HEK293T (cell line): ENCODE data around the gene ZBTB46.

Experiments used
- CTCF ChIA-PET: fragments of 350-600 bp; formaldehyde crosslinking; extraction: SDS; loops from one replicate; lab custom pipeline; 2021; ENCODE audit warnings: antibody characterized with exemption, inconsistent platforms; lab: Yijun Ruan, JAX
- POLR2A ChIA-PET: fragments of 350-600 bp; formaldehyde crosslinking; extraction: SDS; loops from one replicate; lab custom pipeline; 2020; ENCODE audit warnings: antibody characterized with exemption, inconsistent platforms; lab: Yijun Ruan, JAX
- DNase-seq: peaks from one replicate; pipeline ENCODE4 v3.0.0; 2012; ENCODE audit warnings: mixed read lengths; ENCODE audit errors: extremely low spot score
- ARNT ChIP-seq: fragments of 450-650 bp; IDR thresholded peaks from 2 replicates; pipeline ENCODE4 v1.6.1; 2017; ENCODE audit warnings: mild to moderate bottlenecking
- BHLHE40 ChIP-seq: fragments of 450-650 bp; IDR thresholded peaks from 2 replicates; pipeline ENCODE4 v1.6.1; 2016; ENCODE audit warnings: mild to moderate bottlenecking, moderate library complexity, borderline replicate concordance
- CTBP1 ChIP-seq: fragments of 450-650 bp; IDR thresholded peaks from 2 replicates; pipeline ENCODE4 v1.6.1; 2016; ENCODE audit warnings: borderline replicate concordance
- ELF4 ChIP-seq: fragments of 450-650 bp; IDR thresholded peaks from 2 replicates; pipeline ENCODE4 v1.6.1; 2017; ENCODE audit warnings: antibody characterized with exemption
- FOXA1 ChIP-seq: fragments of 450-650 bp; IDR thresholded peaks from 2 replicates; pipeline ENCODE4 v1.6.1; 2016; ENCODE audit warnings: mild to moderate bottlenecking
- FOXK2 ChIP-seq: fragments of 450-650 bp; IDR thresholded peaks from 2 replicates; pipeline ENCODE4 v1.6.1; 2016; ENCODE audit warnings: mild to moderate bottlenecking
- FOXM1 ChIP-seq: fragments of 450-650 bp; IDR thresholded peaks from 2 replicates; pipeline ENCODE4 v1.6.1; 2017; ENCODE audit warnings: mild to moderate bottlenecking, borderline replicate concordance
- HDGF ChIP-seq: fragments of 450-650 bp; IDR thresholded peaks from 2 replicates; pipeline ENCODE4 v1.6.1; 2017; ENCODE audit warnings: antibody characterized with exemption, borderline replicate concordance
- L3MBTL2 ChIP-seq: fragments of 450-650 bp; conservative IDR thresholded peaks from 2 replicates; pipeline ENCODE4 v1.6.1; 2016; ENCODE audit warnings: mild to moderate bottlenecking
- LEF1 ChIP-seq: fragments of 450-650 bp; IDR thresholded peaks from 2 replicates; pipeline ENCODE4 v1.6.1; 2017; ENCODE audit warnings: mild to moderate bottlenecking, borderline replicate concordance
- NFRKB ChIP-seq: fragments of 450-650 bp; IDR thresholded peaks from 2 replicates; pipeline ENCODE4 v1.6.1; 2016; ENCODE audit warnings: mild to moderate bottlenecking, moderate library complexity
- PKNOX1 ChIP-seq: fragments of 450-650 bp; IDR thresholded peaks from 2 replicates; pipeline ENCODE4 v1.6.1; 2016
- SP1 ChIP-seq: fragments of 450-650 bp; IDR thresholded peaks from 2 replicates; pipeline ENCODE4 v1.6.1; 2017
- SUZ12 ChIP-seq: fragments of 450-650 bp; IDR thresholded peaks from 2 replicates; pipeline ENCODE4 v1.6.1; 2016; ENCODE audit warnings: mild to moderate bottlenecking
- TARDBP ChIP-seq: fragments of 450-650 bp; IDR thresholded peaks from 2 replicates; pipeline ENCODE4 v1.6.1; 2016
- ZNF384 ChIP-seq: fragments of 450-650 bp; IDR thresholded peaks from 2 replicates; pipeline ENCODE4 v1.6.1; 2016

ZBTB46 gene

DNA sequence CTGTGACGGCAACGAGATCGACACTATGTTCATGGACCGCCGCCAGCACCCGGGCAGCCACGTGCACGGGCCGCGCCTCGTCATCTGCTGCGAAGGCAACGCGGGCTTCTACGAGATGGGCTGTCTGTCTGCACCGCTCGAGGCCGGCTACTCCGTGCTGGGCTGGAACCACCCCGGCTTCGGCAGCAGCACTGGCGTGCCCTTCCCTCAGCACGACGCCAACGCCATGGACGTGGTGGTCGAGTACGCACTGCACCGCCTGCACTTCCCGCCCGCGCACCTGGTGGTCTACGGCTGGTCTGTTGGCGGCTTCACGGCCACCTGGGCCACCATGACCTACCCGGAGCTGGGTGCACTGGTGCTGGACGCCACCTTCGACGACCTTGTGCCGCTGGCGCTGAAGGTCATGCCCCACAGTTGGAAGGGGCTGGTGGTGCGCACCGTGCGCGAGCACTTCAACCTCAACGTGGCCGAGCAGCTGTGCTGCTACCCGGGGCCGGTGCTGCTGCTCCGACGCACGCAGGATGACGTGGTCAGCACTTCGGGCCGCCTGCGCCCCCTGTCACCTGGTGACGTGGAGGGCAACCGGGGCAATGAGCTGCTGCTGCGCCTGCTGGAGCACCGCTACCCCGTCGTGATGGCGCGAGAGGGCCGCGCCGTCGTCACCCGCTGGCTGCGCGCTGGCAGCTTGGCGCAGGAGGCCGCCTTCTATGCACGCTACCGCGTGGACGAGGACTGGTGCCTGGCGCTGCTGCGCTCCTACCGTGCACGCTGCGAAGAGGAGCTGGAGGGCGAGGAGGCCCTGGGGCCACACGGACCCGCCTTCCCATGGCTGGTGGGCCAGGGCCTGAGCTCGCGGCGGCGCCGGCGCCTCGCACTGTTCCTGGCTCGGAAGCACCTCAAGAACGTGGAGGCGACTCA lies 31.2 kb upstream of the ZBTB46 start:
- CTCF ChIA-PET = no interaction called here
- TF ChIP-seq ELF4 = no peak
- TF ChIP-seq LEF1 = no peak
- TF ChIP-seq CTBP1 = no peak
- TF ChIP-seq FOXA1 = no peak
- no peak for TF ChIP-seq BHLHE40
- no peak for TF ChIP-seq ZNF384
- no peak for TF ChIP-seq ARNT
- no peak for TF ChIP-seq TARDBP
- TF ChIP-seq FOXK2 = no peak
- no peak for TF ChIP-seq NFRKB
- no peak for TF ChIP-seq PKNOX1
- no peak for TF ChIP-seq SP1
- TF ChIP-seq HDGF = no peak
- TF ChIP-seq FOXM1 = no peak
- POLR2A ChIA-PET = interaction anchor here (1.4 kb wide), 1 partner anchor 155 kb away, joined by 4 read pairs; the partner anchor contains the start of genes ARFRP1 and ZGPAT

DNA sequence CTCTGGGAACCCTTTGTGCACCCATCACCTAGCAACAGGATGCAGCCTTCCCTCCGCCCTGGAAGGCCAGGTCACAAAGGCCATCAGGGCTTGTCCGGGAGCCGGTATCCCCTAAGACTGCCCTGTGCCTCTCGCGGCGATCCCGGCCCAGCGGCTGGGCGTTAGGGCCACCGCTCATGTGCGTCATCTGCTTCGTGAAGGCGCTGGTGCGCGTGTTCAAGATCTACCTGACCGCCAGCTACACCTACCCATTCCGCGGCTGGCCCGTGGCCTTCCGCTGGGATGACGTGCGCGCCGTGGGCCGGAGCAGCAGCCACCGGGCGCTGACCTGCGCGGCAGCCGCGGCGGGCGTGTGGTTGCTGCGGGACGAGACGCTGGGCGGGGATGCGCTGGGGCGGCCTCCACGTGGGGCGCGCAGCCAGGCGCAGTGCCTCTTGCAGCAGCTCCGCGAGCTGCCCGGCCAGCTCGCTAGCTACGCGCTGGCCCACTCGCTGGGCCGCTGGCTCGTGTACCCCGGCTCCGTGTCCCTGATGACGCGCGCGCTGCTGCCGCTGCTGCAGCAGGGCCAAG lies 30.4 kb upstream of the ZBTB46 start, which contains the start of gene ABHD16B:
Gene ABHD16B (plus strand): TSS at position 134 of the 570 bp plus-strand sequence. CDS start 43 bp downstream, at position 177.
- TF ChIP-seq TARDBP (no peak), ZNF384 (no peak), ARNT (no peak), LEF1 (no peak), FOXK2 (no peak)
- ChIA-PET CTCF (no interaction called here), POLR2A (no interaction called here)
- DNase-seq = no peak

More for the DNA sequence above, 31.2 kb upstream of the ZBTB46 start:
- DNase-seq = no peak

DNA sequence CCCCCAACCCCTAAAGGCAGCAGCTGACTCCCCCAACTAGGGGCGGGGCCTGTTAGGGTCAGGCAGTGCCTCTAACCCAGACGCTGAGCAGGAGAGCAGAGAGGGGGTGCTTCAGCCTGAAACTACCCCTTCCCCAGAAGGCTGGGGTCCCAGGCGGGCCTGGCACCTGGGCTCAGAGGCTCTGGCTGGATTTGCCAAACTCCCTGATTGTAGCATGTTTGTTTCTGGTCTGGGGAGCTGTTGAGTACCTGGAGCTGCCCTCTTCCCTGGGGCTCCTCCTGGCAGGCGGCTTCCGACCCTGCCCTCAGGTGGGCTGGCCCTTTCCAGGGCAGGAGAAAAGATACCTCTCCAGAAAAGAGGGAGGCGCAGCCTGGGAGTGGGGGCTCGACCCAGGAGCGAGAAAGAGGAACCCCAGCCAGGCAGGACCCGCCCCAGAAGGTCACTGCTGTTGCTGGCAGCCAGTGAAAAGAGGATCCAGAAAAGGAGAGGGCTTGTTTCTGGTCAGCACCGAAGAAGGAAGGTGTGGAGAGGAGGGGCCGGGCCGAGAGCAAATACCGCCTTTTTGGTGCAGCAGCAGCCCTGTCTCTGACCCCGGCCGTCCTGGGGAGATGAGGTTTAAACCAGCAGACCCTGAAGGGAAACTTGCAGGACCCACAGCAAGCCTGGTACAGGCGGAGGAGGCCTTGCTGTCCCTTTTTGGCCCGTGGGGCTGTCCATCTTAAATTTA lies 29.4 kb upstream of the ZBTB46 start:
- TF ChIP-seq NFRKB (no peak), FOXA1 (no peak), SUZ12 (no peak), ARNT (no peak), ZNF384 (no peak), PKNOX1 (no peak), SP1 (no peak), TARDBP (no peak), L3MBTL2 (no peak), LEF1 (no peak), BHLHE40 (no peak), FOXK2 (no peak), ELF4 (no peak), FOXM1 (no peak), HDGF (no peak), CTBP1 (no peak)
- CTCF ChIA-PET = no interaction called here
- no peak for DNase-seq
- POLR2A ChIA-PET = no interaction called here

DNA sequence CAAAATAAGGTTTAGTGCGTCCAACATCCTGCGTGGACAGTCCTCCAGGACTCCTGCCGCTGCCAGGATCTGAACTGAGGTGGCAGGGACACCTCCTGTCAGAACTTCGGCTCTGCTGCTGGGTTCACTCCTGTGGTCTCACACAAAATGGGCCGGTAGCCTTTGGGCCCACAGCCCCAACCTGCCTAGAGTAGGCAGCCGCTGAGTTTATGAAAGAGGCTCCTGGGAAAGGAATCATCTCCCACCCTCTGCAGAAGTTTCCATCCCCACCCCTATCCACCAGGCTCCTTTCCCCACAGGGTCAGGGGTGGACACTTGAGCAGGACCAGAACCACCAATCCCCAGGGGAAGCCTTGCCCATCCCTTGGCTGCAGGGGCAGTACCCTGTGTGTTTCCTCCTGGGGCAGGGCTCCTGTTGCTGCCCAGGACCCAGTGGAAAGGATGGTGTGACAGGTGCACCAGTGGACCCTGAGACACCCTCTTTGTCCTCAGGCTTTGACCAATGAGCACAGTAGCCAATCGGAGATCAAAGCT lies 28.2 kb upstream of the ZBTB46 start:
- ChIA-PET CTCF (no interaction called here), POLR2A (no interaction called here)
- DNase-seq = no peak
- TF ChIP-seq L3MBTL2 = no peak
- TF ChIP-seq LEF1 = no peak
- no peak for TF ChIP-seq CTBP1
- TF ChIP-seq HDGF = no peak
- no peak for TF ChIP-seq TARDBP
- TF ChIP-seq ELF4 = no peak
- no peak for TF ChIP-seq BHLHE40
- TF ChIP-seq PKNOX1 = no peak
- TF ChIP-seq SUZ12 = no peak
- no peak for TF ChIP-seq NFRKB
- no peak for TF ChIP-seq FOXK2
- TF ChIP-seq FOXA1 = no peak
- TF ChIP-seq ARNT = no peak

GRCh38 chr20:63858393-63859165 lies 27.5 kb upstream of the ZBTB46 start:
- TF ChIP-seq L3MBTL2 (no peak), TARDBP (no peak), BHLHE40 (no peak), CTBP1 (no peak), ZNF384 (no peak), FOXK2 (no peak), PKNOX1 (no peak)
- POLR2A ChIA-PET = no interaction called here
- CTCF ChIA-PET = no interaction called here
- DNase-seq = no peak
